ENCODE results near the gene KLHL9. TPM values are rescaled to one million over a fixed set of nuclear protein-coding genes. Genes with fewer than 3 reads are reported as not detected.
"Not testable (repeated sequence)": the region's sequence is repeated elsewhere in the genome, so short reads cannot be mapped to it uniquely, and the experiment has no call there.

Gene KLHL9
- total RNA-seq, 1 experiment from 2014 or later, result 18.2 TPM

DNA sequence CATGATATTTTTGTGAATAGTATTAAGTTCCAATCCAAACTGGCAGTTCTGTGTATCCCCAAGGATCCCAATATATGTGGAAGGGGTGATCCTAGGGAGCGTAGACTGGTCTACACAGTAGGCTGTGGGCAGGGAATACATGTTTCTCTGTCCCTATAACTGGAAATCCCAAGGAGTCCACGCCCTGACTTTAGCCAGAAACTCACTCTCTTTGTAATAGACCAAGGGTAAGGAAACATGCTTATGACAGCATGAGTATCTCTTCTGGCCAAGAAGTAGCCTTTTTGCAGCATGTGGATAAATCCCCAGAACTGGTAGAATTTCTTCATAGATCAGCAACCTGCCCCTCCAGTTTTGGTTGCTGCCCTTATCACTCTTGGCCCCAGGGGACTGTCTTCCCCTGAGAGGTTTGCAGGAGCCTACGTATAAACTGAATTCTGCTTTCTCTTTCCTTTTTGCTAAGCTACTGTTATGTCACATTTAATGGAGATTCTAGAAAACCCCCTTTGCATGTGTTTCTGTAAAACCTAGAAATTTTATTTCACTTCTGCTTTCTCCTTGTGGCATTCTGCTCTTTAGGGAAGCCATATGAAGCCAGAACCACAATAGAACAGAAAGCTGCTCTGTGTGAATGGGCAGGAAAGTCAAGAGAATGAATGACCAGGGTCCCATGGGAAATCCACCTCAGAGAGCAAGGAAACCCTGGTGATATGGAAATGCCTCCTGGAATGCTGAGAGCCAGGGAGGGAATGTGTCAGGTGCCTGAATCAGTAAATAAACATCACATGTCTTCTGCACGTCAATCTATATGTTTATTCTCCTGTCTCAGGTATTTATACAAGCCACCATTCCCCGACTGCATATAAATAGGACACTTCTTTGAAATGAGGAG lies 46.5 kb upstream of the KLHL9 start:
- no peak overlapping the region for H3K4me2 ChIP-seq (ENCODE audit: insufficient read depth, insufficient read length, low read length)
- no peak overlapping the region for H2BK20ac ChIP-seq (ENCODE audit: low read depth, low read length, poor library complexity, severe bottlenecking)
- no peak overlapping the region for H3K56ac ChIP-seq (ENCODE audit: insufficient read length, low read depth, low read length)
- H2BK12ac ChIP-seq (ENCODE audit: insufficient read length, low read depth, low read length), result no peak overlapping the region
- H2BK120ac ChIP-seq (ENCODE audit: low read depth, low read length, poor library complexity, severe bottlenecking), result no peak overlapping the region
- no peak overlapping the region for H3K14ac ChIP-seq (ENCODE audit: insufficient read depth, low read length)
- no peak overlapping the region for H4K8ac ChIP-seq (replicated peaks; ENCODE audit: insufficient read length, low read depth, low read length)
- TF ChIP-seq, protein P1, sequence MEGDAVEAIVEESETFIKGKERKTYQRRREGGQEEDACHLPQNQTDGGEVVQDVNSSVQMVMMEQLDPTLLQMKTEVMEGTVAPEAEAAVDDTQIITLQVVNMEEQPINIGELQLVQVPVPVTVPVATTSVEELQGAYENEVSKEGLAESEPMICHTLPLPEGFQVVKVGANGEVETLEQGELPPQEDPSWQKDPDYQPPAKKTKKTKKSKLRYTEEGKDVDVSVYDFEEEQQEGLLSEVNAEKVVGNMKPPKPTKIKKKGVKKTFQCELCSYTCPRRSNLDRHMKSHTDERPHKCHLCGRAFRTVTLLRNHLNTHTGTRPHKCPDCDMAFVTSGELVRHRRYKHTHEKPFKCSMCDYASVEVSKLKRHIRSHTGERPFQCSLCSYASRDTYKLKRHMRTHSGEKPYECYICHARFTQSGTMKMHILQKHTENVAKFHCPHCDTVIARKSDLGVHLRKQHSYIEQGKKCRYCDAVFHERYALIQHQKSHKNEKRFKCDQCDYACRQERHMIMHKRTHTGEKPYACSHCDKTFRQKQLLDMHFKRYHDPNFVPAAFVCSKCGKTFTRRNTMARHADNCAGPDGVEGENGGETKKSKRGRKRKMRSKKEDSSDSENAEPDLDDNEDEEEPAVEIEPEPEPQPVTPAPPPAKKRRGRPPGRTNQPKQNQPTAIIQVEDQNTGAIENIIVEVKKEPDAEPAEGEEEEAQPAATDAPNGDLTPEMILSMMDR (conservative IDR thresholded peaks at IDR 0.05), result no peak
- H2BK15ac ChIP-seq (ENCODE audit: low read depth, low read length), result no peak overlapping the region
- Mint-ChIP-seq H3K4me1 (peaks cover 9 to 13% of the 10 kb centered on the region in 2 experiments), H3K36me3 (ENCODE audit: insufficient read depth in 1 of 3, low read depth in 3 of 3) (no peaks in the 10 kb centered on the region), H3K4me3 (no peak overlapping the region), H3K27ac (peak overlapping the region in 2 of 3 experiments; percentile 36 to 57; a peak in 2 of 7 replicates), H3K27me3 (ENCODE audit: low read depth) (peaks cover 7% of the 10 kb centered on the region), H3K9me3 (no peaks in the 10 kb centered on the region; a peak in 1 of 5 replicates)
- no peak overlapping the region for H4K5ac ChIP-seq (ENCODE audit: insufficient read length, low read depth, low read length)
- H3T11ph ChIP-seq (ENCODE audit: low read length), result no peak overlapping the region
- H2BK5ac ChIP-seq (ENCODE audit: insufficient read length, low read length), result no peak overlapping the region
- no peaks in the 10 kb centered on the region for H3K27me3 ChIP-seq (ENCODE audit: insufficient read depth, low read length)
- no peak overlapping the region for H3K27ac ChIP-seq (ENCODE audit: insufficient read length, low read depth, low read length)
- no peak overlapping the region for H4K91ac ChIP-seq (ENCODE audit: insufficient read length, low read depth, low read length)
- H3K9ac ChIP-seq (ENCODE audit: extremely low read depth, insufficient read length, low read length), result no peak overlapping the region
- H3K9me3 ChIP-seq (ENCODE audit: control insufficient read depth, low read depth, low read length), result no peaks in the 10 kb centered on the region
- no peaks in the 10 kb centered on the region for H3K23me2 ChIP-seq (ENCODE audit: insufficient read length, low read depth, low read length, poor library complexity, severe bottlenecking)
- no peak overlapping the region for H3K4ac ChIP-seq (ENCODE audit: low read depth, low read length)
- no peaks in the 10 kb centered on the region for H3K79me2 ChIP-seq (ENCODE audit: insufficient read depth, low read length)
- no peaks in the 10 kb centered on the region for H3K79me1 ChIP-seq (ENCODE audit: insufficient read depth, low read depth, low read length, poor library complexity, severe bottlenecking)
- H2AK5ac ChIP-seq (ENCODE audit: insufficient read length, low read length), result no peak overlapping the region
- no peaks in the 10 kb centered on the region for H3K4me1 ChIP-seq (ENCODE audit: insufficient read depth, low read length)
- no CpG with 5 or more reads among the region's 5 CpGs for WGBS (ENCODE audit: extremely low coverage, insufficient read length, low lambda C conversion rate)
- H3K18ac ChIP-seq (ENCODE audit: insufficient read length, low read depth, low read length), result no peak overlapping the region
- no peaks in the 10 kb centered on the region for H4K20me1 ChIP-seq (ENCODE audit: control insufficient read depth, insufficient read depth, insufficient read length)
- H3K23ac ChIP-seq (ENCODE audit: insufficient read length, low read depth, low read length), result no peak overlapping the region
- no peak for DNase-seq
- no peak overlapping the region for H2AFZ ChIP-seq (ENCODE audit: low read length)

DNA sequence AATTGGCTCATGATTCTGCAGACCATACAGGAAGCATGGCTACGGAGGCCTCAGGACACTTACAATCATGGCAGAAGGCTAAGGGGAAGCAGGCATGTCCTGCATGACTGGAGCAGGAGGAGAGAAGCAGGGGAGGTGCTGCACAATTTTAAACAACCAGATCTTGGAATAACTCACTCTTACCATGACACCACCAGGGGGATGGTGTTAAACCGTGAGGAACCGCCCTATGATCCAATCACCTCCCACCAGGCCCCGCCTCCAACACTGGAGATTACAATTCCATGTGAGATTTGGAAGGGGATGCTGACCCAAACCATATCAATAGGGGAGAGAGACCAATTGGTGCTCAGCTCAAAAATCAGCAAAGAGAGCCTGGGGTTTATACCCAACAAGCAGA lies 36.3 kb upstream of the KLHL9 start:
- not testable (repeated sequence) for H3K4me2 ChIP-seq (ENCODE audit: insufficient read depth, insufficient read length, low read length); H3K9me3 Mint-ChIP-seq; H3K4me1 Mint-ChIP-seq

More for the DNA sequence above, 36.3 kb upstream of the KLHL9 start:
- not testable (repeated sequence) for H3K23me2 ChIP-seq (ENCODE audit: insufficient read length, low read depth, low read length, poor library complexity, severe bottlenecking); H3K56ac ChIP-seq (ENCODE audit: insufficient read length, low read depth, low read length); H4K8ac ChIP-seq (replicated peaks; ENCODE audit: insufficient read length, low read depth, low read length); H2BK120ac ChIP-seq (ENCODE audit: low read depth, low read length, poor library complexity, severe bottlenecking); H3T11ph ChIP-seq (ENCODE audit: low read length); H2AK5ac ChIP-seq (ENCODE audit: insufficient read length, low read length); H3K4me3 Mint-ChIP-seq; H3K27ac Mint-ChIP-seq; H3K9me3 ChIP-seq (ENCODE audit: control insufficient read depth, low read depth, low read length); H3K9ac ChIP-seq (ENCODE audit: extremely low read depth, insufficient read length, low read length); H3K79me1 ChIP-seq (ENCODE audit: insufficient read depth, low read depth, low read length, poor library complexity, severe bottlenecking); H3K18ac ChIP-seq (ENCODE audit: insufficient read length, low read depth, low read length); DNase-seq; H3K27me3 Mint-ChIP-seq (ENCODE audit: low read depth); H2BK15ac ChIP-seq (ENCODE audit: low read depth, low read length); H2BK12ac ChIP-seq (ENCODE audit: insufficient read length, low read depth, low read length); H3K14ac ChIP-seq (ENCODE audit: insufficient read depth, low read length); H3K79me2 ChIP-seq (ENCODE audit: insufficient read depth, low read length); H2BK5ac ChIP-seq (ENCODE audit: insufficient read length, low read length); H3K27ac ChIP-seq (ENCODE audit: insufficient read length, low read depth, low read length); H3K36me3 Mint-ChIP-seq (ENCODE audit: insufficient read depth in 1 of 3, low read depth in 3 of 3); H3K27me3 ChIP-seq (ENCODE audit: insufficient read depth, low read length); H4K91ac ChIP-seq (ENCODE audit: insufficient read length, low read depth, low read length); H2AFZ ChIP-seq (ENCODE audit: low read length); H2BK20ac ChIP-seq (ENCODE audit: low read depth, low read length, poor library complexity, severe bottlenecking); H3K4ac ChIP-seq (ENCODE audit: low read depth, low read length); H3K4me1 ChIP-seq (ENCODE audit: insufficient read depth, low read length); H3K23ac ChIP-seq (ENCODE audit: insufficient read length, low read depth, low read length); H4K20me1 ChIP-seq (ENCODE audit: control insufficient read depth, insufficient read depth, insufficient read length); H4K5ac ChIP-seq (ENCODE audit: insufficient read length, low read depth, low read length)
- WGBS (ENCODE audit: extremely low coverage, insufficient read length, low lambda C conversion rate), result no CpG with 5 or more reads among the region's 4 CpGs
